Measurements from ENCODE around the gene SLC12A5.

DNA sequence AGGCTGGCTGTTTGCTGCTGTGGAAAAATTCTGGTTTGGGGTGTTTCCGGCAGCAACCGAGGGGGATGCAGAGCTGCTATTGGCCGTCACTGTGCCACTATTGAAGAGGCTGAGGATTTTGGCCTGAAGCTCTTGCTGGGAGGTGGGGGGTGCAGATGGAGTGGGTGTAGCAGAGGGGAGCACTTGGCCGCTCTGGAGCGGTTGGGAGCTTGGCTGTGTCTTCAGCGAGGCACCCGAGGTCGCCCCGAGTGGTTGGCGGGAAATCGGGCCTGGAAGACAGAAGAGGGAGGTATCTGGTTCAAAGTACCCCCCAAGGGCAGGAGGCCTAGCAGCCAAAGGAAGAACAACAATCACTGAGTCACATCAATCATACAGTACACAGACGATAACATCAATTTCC is 33.6 kb downstream of the SLC12A5 start:
- TF ChIP-seq POLR2A (IDR thresholded peaks at IDR 0.05; ENCODE audit: low read depth) (no peak), POLR2AphosphoS5 (IDR thresholded peaks at IDR 0.05) (no peak)
- TF ChIP-seq, protein P1, sequence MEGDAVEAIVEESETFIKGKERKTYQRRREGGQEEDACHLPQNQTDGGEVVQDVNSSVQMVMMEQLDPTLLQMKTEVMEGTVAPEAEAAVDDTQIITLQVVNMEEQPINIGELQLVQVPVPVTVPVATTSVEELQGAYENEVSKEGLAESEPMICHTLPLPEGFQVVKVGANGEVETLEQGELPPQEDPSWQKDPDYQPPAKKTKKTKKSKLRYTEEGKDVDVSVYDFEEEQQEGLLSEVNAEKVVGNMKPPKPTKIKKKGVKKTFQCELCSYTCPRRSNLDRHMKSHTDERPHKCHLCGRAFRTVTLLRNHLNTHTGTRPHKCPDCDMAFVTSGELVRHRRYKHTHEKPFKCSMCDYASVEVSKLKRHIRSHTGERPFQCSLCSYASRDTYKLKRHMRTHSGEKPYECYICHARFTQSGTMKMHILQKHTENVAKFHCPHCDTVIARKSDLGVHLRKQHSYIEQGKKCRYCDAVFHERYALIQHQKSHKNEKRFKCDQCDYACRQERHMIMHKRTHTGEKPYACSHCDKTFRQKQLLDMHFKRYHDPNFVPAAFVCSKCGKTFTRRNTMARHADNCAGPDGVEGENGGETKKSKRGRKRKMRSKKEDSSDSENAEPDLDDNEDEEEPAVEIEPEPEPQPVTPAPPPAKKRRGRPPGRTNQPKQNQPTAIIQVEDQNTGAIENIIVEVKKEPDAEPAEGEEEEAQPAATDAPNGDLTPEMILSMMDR (IDR thresholded peaks at IDR 0.05) = no peak

Data from esophagus muscularis mucosa (tissue), 3 donors.